GM12878 (cell line): Measurements from ENCODE around the gene SLC9A7. TPM values are rescaled to one million over a fixed set of nuclear protein-coding genes. Genes with fewer than 3 reads are reported as not detected.
A peak's percentile ranks its signal among the peaks of the same experiment; 100 is the strongest.

ENCODE experiments used
- ATAC-seq: fragments of 200-7000 bp; cut with Tn5 transposase; 3 replicates; pipeline ENCODE4 v1.9.1; 2020; ENCODE audit warnings: mild to moderate bottlenecking, moderate library complexity
- BruUV-seq: library from RNA; stranded (reverse); fragments of 400-500 nt; replicated peaks from 2 replicates; lab custom pipeline; 2021; lab: Mats Ljungman, UMichigan
- CTCF ChIA-PET: fragments of 300-600 bp; sonication (Branson Sonifier 250); formaldehyde crosslinking; extraction: SDS; loops from one replicate; lab custom pipeline; 2021; ENCODE audit warnings: inconsistent platforms; lab: Yijun Ruan, JAX
- POLR2A ChIA-PET: fragments of 350-600 bp; formaldehyde crosslinking; extraction: SDS; loops from one replicate; lab custom pipeline; 2021; ENCODE audit warnings: inconsistent platforms; lab: Charles Lee
- RAD21 ChIA-PET: fragments of 300-600 bp; sonication (Branson Sonifier 250); formaldehyde crosslinking; loops from one replicate; lab custom pipeline; 2023; ENCODE audit warnings: antibody characterized with exemption; ENCODE audit not compliant: unreplicated experiment; lab: Charles Lee
- SMC1A ChIA-PET: fragments of 300-600 bp; sonication (Branson Sonifier 250); formaldehyde crosslinking; loops from one replicate; lab custom pipeline; 2023; ENCODE audit not compliant: unreplicated experiment, uncharacterized antibody; lab: Charles Lee
- DNase-seq: peaks from one replicate; pipeline ENCODE4 v3.0.0-alpha.2; 2011; ENCODE audit warnings: low read depth, low spot score
- FAIRE-seq: peaks from 3 replicates; lab custom pipeline; 2011; peaks lifted over from hg19 to GRCh38; lab: Jason Lieb, UNC
- H2AFZ ChIP-seq: 2 replicates; pipeline ENCODE4 v1.6.0; 2011; ENCODE audit warnings: low read depth, low read length, control low read depth; ENCODE audit not compliant: control insufficient read depth
- H3K27ac ChIP-seq: 2 replicates; pipeline ENCODE4 v1.5.1; 2011; ENCODE audit warnings: control low read depth; ENCODE audit not compliant: control insufficient read depth, insufficient read depth
- H3K27me3 ChIP-seq, 2 experiments: replicated peaks in 1 of 2; 2 replicates each; pipeline versions ENCODE4 v1.6.0 to v1.6.1; 2011; ENCODE audit warnings: low read length in 1 of 2; ENCODE audit not compliant: control insufficient read depth in 2 of 2, insufficient read depth in 2 of 2
- H3K36me3 ChIP-seq, 2 experiments: 2 replicates each; pipeline ENCODE4 v1.5.1; 2011; ENCODE audit warnings: low read length in 1 of 2; ENCODE audit not compliant: control insufficient read depth in 2 of 2, insufficient read depth in 2 of 2
- H3K4me1 ChIP-seq: 2 replicates; pipeline ENCODE4 v1.6.1; 2011; ENCODE audit warnings: mild to moderate bottlenecking, low read length, moderate library complexity, mixed read lengths; ENCODE audit not compliant: control insufficient read depth, insufficient read depth
- H3K4me2 ChIP-seq: 2 replicates; pipeline ENCODE4 v1.6.0; 2011; ENCODE audit warnings: control low read depth; ENCODE audit not compliant: control insufficient read depth, insufficient read depth
- H3K4me3 ChIP-seq: fragments of 200-600 bp; sonication (generic); 2 replicates; pipeline ENCODE4 v1.5.1; 2016
- H3K79me2 ChIP-seq: 2 replicates; pipeline ENCODE4 v1.6.0; 2011; ENCODE audit warnings: low read length; ENCODE audit not compliant: control insufficient read depth, insufficient read depth
- H3K9ac ChIP-seq: 2 replicates; pipeline ENCODE4 v1.8.0; 2011; ENCODE audit warnings: low read length, control low read depth, mixed read lengths; ENCODE audit not compliant: control insufficient read depth, insufficient read depth
- H3K9me3 ChIP-seq: replicated peaks from 3 replicates; pipeline ENCODE4 v1.5.1; 2011; ENCODE audit warnings: mild to moderate bottlenecking, low read length; ENCODE audit not compliant: control insufficient read depth, insufficient read depth
- H4K20me1 ChIP-seq: 2 replicates; pipeline ENCODE4 v1.6.0; 2011; ENCODE audit not compliant: control insufficient read depth, insufficient read depth
- ATF7 ChIP-seq: fragments of 450-650 bp; IDR thresholded peaks from 2 replicates; pipeline ENCODE4 v1.6.1; 2016; ENCODE audit warnings: low read depth, mild to moderate bottlenecking
- CREB1 ChIP-seq: IDR thresholded peaks from 2 replicates; pipeline ENCODE4 v1.6.1; 2012; ENCODE audit warnings: low read depth, mild to moderate bottlenecking, inconsistent platforms
- EED ChIP-seq: sonication (generic); IDR thresholded peaks from 2 replicates; pipeline ENCODE4 v1.6.1; 2016; ENCODE audit warnings: antibody characterized with exemption, low read depth
- EP300 ChIP-seq, 2 experiments: fragments of 150-350 bp in 1 of 2; IDR thresholded peaks; 2 replicates each; pipeline ENCODE4 v1.6.1; 2011 to 2012; ENCODE audit warnings: low read depth in 2 of 2, low read length in 2 of 2, borderline replicate concordance in 1 of 2, improper control_type of control experiment in 1 of 2, inconsistent platforms in 1 of 2; ENCODE audit not compliant: control insufficient read depth in 1 of 2
- FOS ChIP-seq: IDR thresholded peaks from 3 replicates; pipeline ENCODE4 v1.6.1; 2011; ENCODE audit warnings: borderline replicate concordance; ENCODE audit not compliant: insufficient read length; ENCODE audit errors: extremely low read depth
- FOXM1 ChIP-seq: IDR thresholded peaks from 2 replicates; pipeline ENCODE4 v1.6.1; 2012; ENCODE audit warnings: low read depth, mild to moderate bottlenecking, inconsistent platforms, low read length, moderate library complexity
- GATAD2B ChIP-seq: fragments of 450-650 bp; conservative IDR thresholded peaks from 2 replicates; pipeline ENCODE4 v1.6.1; 2017; ENCODE audit warnings: low read depth, mild to moderate bottlenecking, moderate library complexity
- HDAC2 ChIP-seq: fragments of 200-600 bp; sonication (generic); IDR thresholded peaks from 2 replicates; pipeline ENCODE4 v1.6.1; 2017
- IKZF1 ChIP-seq: fragments of 450-650 bp; conservative IDR thresholded peaks from 2 replicates; pipeline ENCODE4 v1.6.1; 2017; ENCODE audit warnings: antibody characterized with exemption, mild to moderate bottlenecking
- IKZF2 ChIP-seq, 2 experiments: fragments of 450-650 bp; IDR thresholded peaks; 2 replicates each; pipeline ENCODE4 v1.6.1; 2017; ENCODE audit warnings: mild to moderate bottlenecking in 2 of 2, moderate library complexity in 2 of 2
- JUND ChIP-seq: IDR thresholded peaks from 2 replicates; pipeline ENCODE4 v1.6.1; 2012; ENCODE audit warnings: low read depth, mild to moderate bottlenecking, low read length, improper control_type of control experiment, moderate library complexity
- LARP7 ChIP-seq: fragments of 450-650 bp; IDR thresholded peaks from 2 replicates; pipeline ENCODE4 v1.6.1; 2017; ENCODE audit warnings: mild to moderate bottlenecking
- NBN ChIP-seq: fragments of 450-650 bp; IDR thresholded peaks from 2 replicates; pipeline ENCODE4 v1.6.1; 2016
- RB1 ChIP-seq: fragments of 450-650 bp; formaldehyde crosslinking; IDR thresholded peaks from 2 replicates; pipeline ENCODE4 v1.6.1; 2017; ENCODE audit warnings: mild to moderate bottlenecking, borderline replicate concordance
- RBBP5 ChIP-seq: fragments of 200-600 bp; sonication (generic); conservative IDR thresholded peaks from 2 replicates; pipeline ENCODE4 v1.6.1; 2016
- RUNX3 ChIP-seq: IDR thresholded peaks from 2 replicates; pipeline ENCODE4 v1.6.1; 2012; ENCODE audit warnings: low read length, inconsistent platforms
- SREBF1 ChIP-seq: IDR thresholded peaks from 2 replicates; pipeline ENCODE4 v1.6.1; 2012; ENCODE audit warnings: mild to moderate bottlenecking, low read length
- TCF3 ChIP-seq: IDR thresholded peaks from 2 replicates; pipeline ENCODE4 v1.6.1; 2012; ENCODE audit warnings: low read depth, mild to moderate bottlenecking, low read length, borderline replicate concordance; ENCODE audit not compliant: insufficient read depth
- ZZZ3 ChIP-seq: IDR thresholded peaks from 2 replicates; pipeline ENCODE4 v1.6.1; 2011; ENCODE audit warnings: low read depth; ENCODE audit not compliant: control insufficient read depth, insufficient read length
- WGBS: methylation state at CpG from one replicate; pipeline ENCODE4 v1.1.6; 2016; ENCODE audit warnings: low lambda C conversion rate; ENCODE audit not compliant: insufficient replicate concordance, insufficient coverage; ENCODE audit errors: missing lambda C conversion rate; 5-methylcytosine and 5-hydroxymethylcytosine counted together
- in situ Hi-C: fragments of 300-500 bp; cut with MboI; formaldehyde crosslinking; loops from 9 replicates; pipeline ENCODE4 v1.14.3; 2018; ENCODE audit warnings: mixed read lengths
- intact Hi-C: fragments of 100-400 bp; cut with micrococcal nuclease; formaldehyde crosslinking; loops from one replicate; pipeline ENCODE4 v1.14.2; 2022; ENCODE audit not compliant: unreplicated experiment
- polyA plus RNA-seq, 11 experiments: library from polyadenylated mRNA; depleted of rRNA in 4 of 11; unstranded in 6 of 11; stranded (reverse) in 5 of 11; fragments of >200 nt; fragmentation: Nextera tagmentation in 4 of 11; fragmentation: Illumina TruSeq in 1 of 11; extraction: Ambion mirVana in 4 of 11; extraction: Trizol in 1 of 11; gene quantifications; 1 replicate in 1 of 11; 2 replicates in 10 of 11; pipeline versions ENCODE4 v1.2.1 to v1.2.3, GENCODE V29; 2011 to 2016; ENCODE audit warnings: inconsistent platforms in 2 of 11, missing spikeins in 2 of 11, low read depth in 1 of 11
- total RNA-seq, 4 experiments: library from RNA; depleted of rRNA in 3 of 4; stranded (reverse); fragments of >200 nt in 3 of 4; fragmentation: Illumina TruSeq in 1 of 4; extraction: Trizol in 1 of 4; gene quantifications; 2 replicates each; pipeline versions ENCODE4 v1.2.1 to v1.2.3, GENCODE V29; 2013 to 2021
- TF ChIP-seq, protein P1 (sequence below): fragments of 450-650 bp; IDR thresholded peaks from 2 replicates; pipeline ENCODE4 v1.6.1; 2017; ENCODE audit warnings: borderline replicate concordance
- TF ChIP-seq, protein P2 (sequence below): IDR thresholded peaks from 2 replicates; pipeline ENCODE4 v1.6.1; 2012; ENCODE audit warnings: low read length, inconsistent platforms
- TF ChIP-seq, protein P3 (sequence below): fragments of 450-650 bp; conservative IDR thresholded peaks from 2 replicates; pipeline ENCODE4 v1.6.1; 2017; ENCODE audit warnings: mild to moderate bottlenecking, moderate library complexity

The SLC9A7 gene
- total and polyA plus RNA-seq, 10 of the 15 experiments (the other 5 are each of a cell fraction or from before 2014, with no cell fraction given): 5.0 to 62.8 (median 30.5) TPM

DNA sequence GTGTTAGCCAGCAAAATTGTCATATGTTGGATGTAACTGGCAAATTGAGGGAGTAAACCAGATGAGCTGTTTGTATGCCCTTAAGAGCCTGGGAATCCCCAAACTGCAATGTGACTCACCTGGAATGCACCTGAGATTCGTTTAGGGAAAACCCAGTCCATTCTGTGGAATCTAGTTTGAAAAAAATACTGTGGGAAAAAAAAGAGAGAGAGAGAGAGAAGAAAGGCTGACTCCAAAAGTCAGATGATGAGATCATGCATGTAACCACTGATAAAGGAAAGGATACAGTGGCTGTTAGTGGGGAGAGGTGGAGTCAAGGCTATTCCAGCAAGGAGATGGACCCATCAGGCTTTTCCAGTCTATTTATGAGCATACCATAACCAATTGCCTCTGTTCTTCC, 48.5 kb downstream of the SLC9A7 start:
- H3K9ac ChIP-seq: peak overlapping the region; percentile 56
- in situ Hi-C loops: loop anchor here (5.0 kb wide), 2 partner anchors 73 to 82 kb away; no protein-coding TSS in a partner anchor
- peaks cover 70% of the 10 kb centered on the region for H3K4me1 ChIP-seq
- FAIRE-seq (no peak), ATAC-seq (peak; percentile 9), DNase-seq (no peak)
- no peaks in the 10 kb centered on the region; the same call in 2 of the 3 replicates for H3K9me3 ChIP-seq
- H3K27me3 ChIP-seq: no peaks in the 10 kb centered on the region
- RAD21 ChIA-PET: interaction anchor here (2.1 kb wide), 1 partner anchor 18 kb away, joined by 12 read pairs; no protein-coding TSS in a partner anchor
- peaks cover 82% of the 10 kb centered on the region for H3K79me2 ChIP-seq
- 0% methylated on average over 1 of the region's 1 CpG for WGBS
- intact Hi-C loops: loop anchor here (2.0 to 5.0 kb wide), 3 partner anchors 47 to 138 kb away; partner anchors contain the start of genes CHST7 and SLC9A7
- H3K27ac ChIP-seq: peak overlapping the region; percentile 89
- SMC1A ChIA-PET: interaction anchor here (0.6 to 12.0 kb wide), 7 partner anchors 19 to 188 kb away, joined by 3 to 107 read pairs (median 3); no protein-coding TSS in a partner anchor
- H3K4me3 ChIP-seq: no peak overlapping the region
- peak overlapping the region; percentile 56 for H3K4me2 ChIP-seq
- H3K36me3 ChIP-seq: no peaks in the 10 kb centered on the region; a peak in 2 of 4 replicates
- no peak overlapping the region for H2AFZ ChIP-seq
- CTCF ChIA-PET: interaction anchor here (1.8 to 2.3 kb wide), 2 partner anchors 10 to 24 kb away, joined by 6 to 9 read pairs; no protein-coding TSS in a partner anchor
- no peaks in the 10 kb centered on the region for H4K20me1 ChIP-seq
- no TSS peak for BruUV-seq
- POLR2A ChIA-PET: interaction anchor here (0.7 kb wide), 1 partner anchor 11 kb away, joined by 3 read pairs; no protein-coding TSS in a partner anchor
- TF ChIP-seq TCF3 (no peak), NBN (no peak), SREBF1 (no peak), ZZZ3 (no peak), EED (peak; percentile 70), IKZF2 (IDR thresholded peaks at IDR 0.05) (peak; percentile 88 to 89), EP300 (IDR thresholded peaks at IDR 0.05; ENCODE audit: borderline replicate concordance in 1 of 2, control insufficient read depth in 1 of 2, low read depth in 2 of 2, low read length in 2 of 2) (peak; percentile 30 to 43; a peak in 2 of 4 replicates), GATAD2B (no peak), LARP7 (no peak), ATF7 (peak; percentile 56), CREB1 (no peak), HDAC2 (no peak), RBBP5 (no peak), RUNX3 (peak; percentile 50; the same call in 1 of the 2 replicates), FOXM1 (0 out of 2 replicates have a peak, but pooled peaks have one; percentile 28), RB1 (no peak), JUND (no peak), IKZF1 (peak; percentile 72), FOS (no peak)
- TF ChIP-seq, protein P1, sequence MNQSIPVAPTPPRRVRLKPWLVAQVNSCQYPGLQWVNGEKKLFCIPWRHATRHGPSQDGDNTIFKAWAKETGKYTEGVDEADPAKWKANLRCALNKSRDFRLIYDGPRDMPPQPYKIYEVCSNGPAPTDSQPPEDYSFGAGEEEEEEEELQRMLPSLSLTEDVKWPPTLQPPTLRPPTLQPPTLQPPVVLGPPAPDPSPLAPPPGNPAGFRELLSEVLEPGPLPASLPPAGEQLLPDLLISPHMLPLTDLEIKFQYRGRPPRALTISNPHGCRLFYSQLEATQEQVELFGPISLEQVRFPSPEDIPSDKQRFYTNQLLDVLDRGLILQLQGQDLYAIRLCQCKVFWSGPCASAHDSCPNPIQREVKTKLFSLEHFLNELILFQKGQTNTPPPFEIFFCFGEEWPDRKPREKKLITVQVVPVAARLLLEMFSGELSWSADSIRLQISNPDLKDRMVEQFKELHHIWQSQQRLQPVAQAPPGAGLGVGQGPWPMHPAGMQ: no peak
- TF ChIP-seq, protein P2, sequence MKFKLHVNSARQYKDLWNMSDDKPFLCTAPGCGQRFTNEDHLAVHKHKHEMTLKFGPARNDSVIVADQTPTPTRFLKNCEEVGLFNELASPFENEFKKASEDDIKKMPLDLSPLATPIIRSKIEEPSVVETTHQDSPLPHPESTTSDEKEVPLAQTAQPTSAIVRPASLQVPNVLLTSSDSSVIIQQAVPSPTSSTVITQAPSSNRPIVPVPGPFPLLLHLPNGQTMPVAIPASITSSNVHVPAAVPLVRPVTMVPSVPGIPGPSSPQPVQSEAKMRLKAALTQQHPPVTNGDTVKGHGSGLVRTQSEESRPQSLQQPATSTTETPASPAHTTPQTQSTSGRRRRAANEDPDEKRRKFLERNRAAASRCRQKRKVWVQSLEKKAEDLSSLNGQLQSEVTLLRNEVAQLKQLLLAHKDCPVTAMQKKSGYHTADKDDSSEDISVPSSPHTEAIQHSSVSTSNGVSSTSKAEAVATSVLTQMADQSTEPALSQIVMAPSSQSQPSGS: peak; percentile 78
- TF ChIP-seq, protein P3, sequence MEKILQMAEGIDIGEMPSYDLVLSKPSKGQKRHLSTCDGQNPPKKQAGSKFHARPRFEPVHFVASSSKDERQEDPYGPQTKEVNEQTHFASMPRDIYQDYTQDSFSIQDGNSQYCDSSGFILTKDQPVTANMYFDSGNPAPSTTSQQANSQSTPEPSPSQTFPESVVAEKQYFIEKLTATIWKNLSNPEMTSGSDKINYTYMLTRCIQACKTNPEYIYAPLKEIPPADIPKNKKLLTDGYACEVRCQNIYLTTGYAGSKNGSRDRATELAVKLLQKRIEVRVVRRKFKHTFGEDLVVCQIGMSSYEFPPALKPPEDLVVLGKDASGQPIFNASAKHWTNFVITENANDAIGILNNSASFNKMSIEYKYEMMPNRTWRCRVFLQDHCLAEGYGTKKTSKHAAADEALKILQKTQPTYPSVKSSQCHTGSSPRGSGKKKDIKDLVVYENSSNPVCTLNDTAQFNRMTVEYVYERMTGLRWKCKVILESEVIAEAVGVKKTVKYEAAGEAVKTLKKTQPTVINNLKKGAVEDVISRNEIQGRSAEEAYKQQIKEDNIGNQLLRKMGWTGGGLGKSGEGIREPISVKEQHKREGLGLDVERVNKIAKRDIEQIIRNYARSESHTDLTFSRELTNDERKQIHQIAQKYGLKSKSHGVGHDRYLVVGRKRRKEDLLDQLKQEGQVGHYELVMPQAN: no peak
